Measurements from ENCODE around the gene HPSE2.

DNA sequence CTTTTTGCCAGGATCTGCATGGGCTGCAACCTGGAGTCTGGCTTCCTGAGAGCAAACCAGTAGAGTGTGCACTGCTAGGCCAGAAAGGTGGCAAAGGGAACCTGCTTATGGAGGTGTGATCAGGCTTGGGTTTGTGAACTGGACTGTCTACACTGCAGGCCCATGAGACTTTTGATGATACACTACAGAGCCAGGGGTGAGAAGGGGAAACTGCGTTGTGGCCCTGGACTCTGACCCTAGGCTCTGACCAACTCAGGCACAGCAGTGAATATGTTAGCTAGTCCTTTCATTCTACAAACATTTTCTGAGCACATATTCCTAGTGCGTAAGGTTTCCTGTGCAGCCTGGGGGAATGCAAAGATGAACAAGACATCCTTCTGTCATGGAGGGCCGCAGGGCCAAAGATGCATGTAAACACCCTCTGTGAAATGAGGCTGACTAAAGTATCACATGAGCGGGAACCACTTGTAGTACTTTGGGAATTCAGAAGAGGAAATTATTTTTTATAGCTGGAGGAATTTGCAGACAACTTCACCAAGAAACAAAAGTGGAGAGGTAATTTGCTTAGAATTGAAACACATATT is 725.1 kb downstream of the HPSE2 start:
- TF ChIP-seq ZNF274 (IDR thresholded peaks at IDR 0.05; ENCODE audit: low read depth, low read length) (no peak), YY1 (IDR thresholded peaks at IDR 0.05; ENCODE audit: insufficient read depth, insufficient read length) (no peak), SUZ12 (IDR thresholded peaks at IDR 0.05; ENCODE audit: extremely low read depth, insufficient read depth, insufficient read length) (no peak)

All from NT2/D1 (cell line).